HG03139 (cell line): Measurements from ENCODE around the gene HYDIN.
"Not testable (repeated sequence)": the region's sequence is repeated elsewhere in the genome, so short reads cannot be mapped to it uniquely, and the experiment has no call there.

ENCODE experiments used
- ATAC-seq: cut with Tn5 transposase; IDR thresholded peaks from one replicate; pipeline ENCODE4 v1.9.1; 2021; ENCODE audit not compliant: unreplicated experiment

Gene HYDIN

DNA sequence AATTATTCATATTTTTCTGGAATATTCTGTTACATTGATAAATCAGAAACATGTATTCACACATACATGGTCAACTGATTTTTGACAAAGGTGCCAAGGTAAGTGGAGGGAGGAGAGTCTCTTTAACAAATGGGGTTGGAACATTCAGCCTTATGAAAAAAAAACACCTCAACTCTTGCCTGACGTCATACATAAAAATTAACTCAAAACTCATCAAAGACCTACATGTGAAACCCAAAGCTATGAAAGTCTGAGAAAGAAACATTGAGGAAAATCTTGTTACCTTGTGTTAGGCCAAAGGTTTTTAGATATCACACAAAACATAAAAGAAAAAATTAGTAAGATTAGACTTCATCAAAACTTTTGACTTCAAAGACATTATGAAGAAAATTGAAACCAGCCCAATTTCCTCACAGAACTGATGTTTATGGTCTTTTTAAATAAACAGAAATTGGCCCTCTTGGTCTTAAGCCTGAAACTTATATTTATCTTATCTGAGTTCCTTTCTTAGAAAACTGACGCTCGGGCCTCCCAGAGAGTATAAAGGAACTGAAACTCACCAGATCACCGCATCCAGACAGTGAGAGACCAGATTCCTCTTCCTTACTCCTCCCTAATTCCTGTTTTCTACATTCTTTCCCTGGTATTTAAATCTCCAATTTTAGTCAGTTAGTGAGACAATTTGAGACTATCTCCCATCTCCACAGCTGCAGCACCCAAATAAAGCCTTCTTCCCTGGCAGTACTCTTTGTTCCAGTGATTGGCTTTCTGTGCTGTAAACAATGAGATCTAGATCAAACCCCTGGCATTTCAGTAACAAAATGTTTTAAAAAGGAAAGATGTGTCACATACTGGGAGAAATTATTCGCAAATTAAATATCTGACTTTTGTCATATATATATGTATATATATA is 4.0 kb downstream of the HYDIN start:
- no peak for ATAC-seq

DNA sequence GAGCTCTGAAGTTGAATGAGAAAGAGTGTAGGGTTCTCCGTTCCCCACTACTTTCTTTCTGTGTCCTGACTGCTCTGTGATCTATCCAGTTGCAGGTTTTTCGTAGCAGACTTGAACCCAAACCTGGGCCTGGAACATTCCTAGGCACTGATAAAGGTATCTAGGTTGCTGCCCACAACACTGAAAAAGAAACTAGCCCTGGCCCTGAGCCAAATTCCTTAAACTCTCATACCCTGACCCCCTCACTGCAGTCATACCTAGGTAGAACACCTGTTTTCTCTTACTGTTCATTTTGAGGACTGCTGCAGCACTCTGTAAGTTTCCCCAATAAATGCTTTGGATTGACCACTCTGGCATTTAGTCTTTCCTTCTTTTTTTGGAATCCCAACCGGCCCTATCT is 5.4 kb downstream of the HYDIN start:
- no peak for ATAC-seq

DNA sequence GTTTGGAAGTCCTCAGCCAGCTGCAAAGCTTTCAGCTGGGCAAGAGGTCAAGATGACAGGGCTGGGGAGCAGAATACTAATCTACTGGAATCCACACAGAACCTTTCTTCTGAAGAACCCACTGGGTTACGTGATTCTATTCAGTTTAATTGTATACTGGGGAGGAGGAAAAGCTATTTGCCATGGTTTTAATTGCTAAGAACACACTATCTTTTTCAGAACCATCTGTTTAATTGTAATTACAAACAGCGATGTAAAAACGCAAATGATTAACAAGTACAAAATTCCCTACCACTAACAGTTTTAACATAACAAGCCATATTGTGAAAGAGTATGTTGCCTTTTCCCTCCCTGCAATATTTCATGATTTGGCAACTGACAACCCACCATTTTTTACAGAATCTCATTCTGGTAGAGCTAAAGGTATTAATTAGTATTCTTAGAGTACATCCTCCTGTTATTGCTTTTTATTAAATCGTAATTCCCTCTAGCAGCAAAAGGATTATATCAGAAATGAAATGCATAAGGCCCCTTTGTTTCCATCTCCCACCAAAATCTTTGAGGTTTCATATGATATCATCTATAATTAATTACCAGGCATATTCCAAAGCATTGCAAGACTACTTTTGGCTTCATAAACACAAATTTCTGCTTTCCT is 12.1 kb downstream of the HYDIN start:
- ATAC-seq: no peak

DNA sequence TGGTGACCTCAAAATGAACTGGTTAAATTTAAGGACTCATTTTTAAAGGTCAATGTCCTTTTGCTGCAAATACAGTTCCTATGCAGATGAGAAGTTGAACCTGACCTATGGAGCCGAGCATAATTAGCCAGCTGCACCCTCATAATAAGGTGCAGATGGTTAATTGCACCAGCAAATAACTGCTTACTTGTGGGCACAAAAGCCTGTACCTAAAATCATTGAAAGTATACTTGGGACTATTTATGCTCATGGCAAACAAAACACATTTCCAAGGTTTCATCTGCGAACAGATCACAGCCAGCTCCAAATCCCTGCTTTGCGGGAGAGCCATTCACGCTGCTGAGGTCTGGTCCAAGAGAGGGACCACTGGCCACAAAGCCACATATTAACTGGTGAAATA is 13.0 kb downstream of the HYDIN start:
- ATAC-seq: no peak

- no peak for ATAC-seq
These were observed 13.8 kb downstream of the HYDIN start for GRCh38 chr16:71216714-71217113.

- ATAC-seq: no peak
These were observed 15.7 kb downstream of the HYDIN start for GRCh38 chr16:71214746-71215381.

DNA sequence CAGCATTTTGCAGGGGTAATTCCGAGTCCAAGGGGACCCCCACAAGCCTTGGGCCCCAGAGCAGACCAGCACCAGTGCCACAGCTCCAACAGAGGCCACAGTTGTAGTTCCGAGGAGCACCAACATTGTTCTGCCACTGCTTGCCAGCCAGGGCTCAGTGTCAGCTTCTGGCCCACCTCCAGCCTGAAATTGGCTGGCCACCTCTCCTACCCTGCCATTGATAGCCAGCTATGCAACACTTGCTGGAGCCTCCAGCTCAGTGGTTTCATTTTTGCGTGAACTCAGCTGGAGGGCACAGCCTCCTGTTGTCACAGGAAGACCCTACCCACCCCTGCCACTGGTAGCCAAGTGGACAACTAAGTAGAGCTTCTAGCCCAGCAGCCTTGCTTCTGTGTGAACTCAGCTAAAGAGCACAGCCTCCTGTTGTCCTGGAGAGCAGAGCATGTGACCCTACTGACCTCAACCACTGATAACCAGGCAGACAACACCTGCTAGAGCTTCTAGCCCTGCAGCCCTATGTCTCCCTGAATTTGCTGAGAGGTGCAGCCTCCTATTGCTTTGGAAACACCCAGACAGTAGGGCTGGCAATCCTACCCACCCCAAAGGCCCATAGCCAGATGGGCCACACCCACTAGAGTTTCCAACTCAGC is 24.9 kb downstream of the HYDIN start:
- ATAC-seq: no peak

GRCh38 chr16:71203631-71204030 is 26.9 kb downstream of the HYDIN start:
- no peak for ATAC-seq

- ATAC-seq: no peak
These were observed 29.0 kb downstream of the HYDIN start for GRCh38 chr16:71201556-71201955.

DNA sequence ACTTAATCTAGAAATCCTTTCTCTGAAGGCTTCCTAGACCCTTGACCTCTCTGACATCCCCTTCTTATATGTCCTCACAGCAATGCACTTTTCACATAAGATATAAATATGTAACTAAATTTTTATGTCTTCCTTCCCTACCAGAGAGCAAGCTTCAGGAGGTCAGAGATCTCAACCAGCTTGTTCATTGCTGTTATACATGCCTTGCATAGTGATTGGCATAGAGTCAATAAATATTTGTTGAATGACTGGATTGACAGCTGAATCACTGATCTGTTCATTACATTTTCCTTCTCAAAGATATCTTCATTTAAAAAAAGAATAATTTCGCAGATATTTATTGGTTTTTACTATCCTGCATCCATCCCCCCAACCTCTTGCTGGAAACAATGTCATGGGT is 29.5 kb downstream of the HYDIN start:
- ATAC-seq: no peak

- ATAC-seq: no peak
These were observed 32.1 kb downstream of the HYDIN start for GRCh38 chr16:71198408-71198807.

- ATAC-seq: no peak
These were observed 38.1 kb downstream of the HYDIN start for GRCh38 chr16:71192387-71192786.

DNA sequence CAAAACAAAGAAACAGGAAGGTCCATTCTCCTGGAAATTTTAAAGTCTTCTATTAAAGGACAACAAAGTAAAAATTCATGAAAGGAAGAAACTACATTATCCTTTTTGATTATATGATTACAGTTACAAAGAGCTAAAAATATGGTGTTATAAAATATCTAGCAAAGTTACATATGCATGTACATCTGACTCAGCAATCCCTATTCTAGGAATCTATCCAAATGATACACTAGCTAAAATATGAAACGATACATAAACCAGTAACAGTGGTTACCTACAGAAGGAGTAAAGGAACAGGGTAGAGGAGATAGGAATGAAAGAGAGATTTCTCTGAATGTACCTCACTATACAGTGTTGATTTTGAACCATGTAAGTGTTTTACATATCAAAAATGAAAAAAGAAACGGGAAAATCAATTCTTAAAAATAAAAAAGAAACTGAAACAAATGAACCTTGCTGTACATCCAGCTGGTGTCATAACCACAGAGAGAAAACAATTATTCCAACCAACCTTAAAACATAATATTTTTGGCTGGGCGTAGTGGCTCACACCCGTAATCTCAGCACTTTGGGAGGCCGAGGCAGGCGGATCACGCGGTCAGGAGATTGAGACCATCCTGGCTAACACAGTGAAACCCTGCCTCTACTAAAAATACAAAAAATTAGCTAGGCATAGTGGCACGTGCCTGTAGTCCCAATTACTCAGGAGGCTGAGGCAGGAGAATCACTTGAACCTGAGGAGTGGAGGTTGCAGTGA is 41.4 kb downstream of the HYDIN start:
- no peak for ATAC-seq

DNA sequence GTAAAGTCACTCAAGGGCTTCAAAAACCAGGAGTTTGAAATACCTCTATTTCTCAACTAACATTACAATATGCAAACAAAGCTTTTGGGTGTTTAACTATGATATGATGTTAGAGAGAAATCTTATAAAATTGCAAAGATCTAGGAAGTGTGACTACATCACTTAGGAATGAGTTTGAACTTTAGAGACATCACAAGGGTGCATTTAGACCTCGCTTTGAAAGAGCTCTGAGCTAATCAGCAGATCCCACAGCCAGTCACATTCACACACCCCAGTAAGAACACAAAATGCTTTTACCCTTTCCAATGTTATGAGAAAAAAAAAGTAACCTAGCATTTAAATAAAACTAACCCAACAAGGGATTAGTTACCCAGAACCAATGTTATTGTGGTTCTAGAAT is 45.2 kb downstream of the HYDIN start:
- no peak for ATAC-seq

- no peak for ATAC-seq
These were observed 51.0 kb downstream of the HYDIN start for GRCh38 chr16:71179569-71179968.

GRCh38 chr16:71172481-71173207 is 57.9 kb downstream of the HYDIN start:
- ATAC-seq: no peak

- ATAC-seq: not testable (repeated sequence)
These were observed 69.5 kb downstream of the HYDIN start for GRCh38 chr16:71161007-71161406.

DNA sequence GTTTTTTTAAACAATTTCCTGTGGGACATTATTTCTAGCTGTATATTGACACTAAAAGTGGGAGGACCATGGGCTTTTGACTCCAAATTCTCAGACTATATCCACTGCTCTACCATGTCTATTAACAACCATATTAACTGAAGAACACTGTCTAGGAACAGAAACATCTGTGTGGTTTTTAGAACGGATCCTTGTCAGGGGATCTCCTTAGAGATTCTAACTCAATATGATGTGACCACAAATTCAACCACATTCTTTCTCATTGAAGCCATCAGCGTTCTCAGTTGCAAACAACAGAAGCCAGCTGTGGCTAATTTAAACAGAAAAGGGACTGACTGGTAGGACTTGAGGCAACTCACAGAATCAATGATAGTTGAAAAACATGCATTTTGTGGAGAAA is 73.2 kb downstream of the HYDIN start:
- not testable (repeated sequence) for ATAC-seq

DNA sequence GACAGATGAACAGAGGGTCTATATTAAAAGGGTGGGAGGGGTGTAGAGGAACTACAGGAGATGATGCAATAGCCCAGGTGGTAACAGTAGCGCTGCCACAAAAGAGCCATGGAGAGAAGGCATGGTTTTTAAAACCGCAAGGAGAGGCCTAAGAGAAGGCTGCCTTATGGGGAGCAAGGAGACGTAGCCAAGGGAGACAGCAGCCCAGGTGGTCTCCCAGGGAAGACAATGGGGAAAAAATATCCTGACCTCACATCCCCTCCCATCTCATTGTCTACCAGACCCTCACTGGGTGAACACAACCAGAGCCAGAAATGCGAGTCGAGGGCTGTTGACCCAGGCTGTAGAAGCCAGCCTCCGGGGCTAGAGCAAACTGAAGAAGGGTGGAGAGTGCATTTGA is 77.2 kb downstream of the HYDIN start:
- ATAC-seq: not testable (repeated sequence)

GRCh38 chr16:71151654-71152053 is 78.9 kb downstream of the HYDIN start:
- not testable (repeated sequence) for ATAC-seq
